Spleen (tissue), 11 donors: Measurements from ENCODE around the gene IL34. TPM values are rescaled to one million over a fixed set of nuclear protein-coding genes. Genes with fewer than 3 reads are reported as not detected.

Source experiments
- DNase-seq: peaks from one replicate; pipeline ENCODE4 v3.0.0-alpha.2; 2020
- H3K27ac ChIP-seq, 8 donors: fragments of 200-600 bp; sonication (generic) in 7 of 8; 1 replicate in 4 of 8; 2 replicates in 4 of 8; pipeline versions ENCODE4 v1.5.0 to v1.8.0; 2016 to 2021; ENCODE audit warnings: inconsistent platforms in 4 of 8, mild to moderate bottlenecking in 4 of 8, moderate library complexity in 1 of 8
- H3K27me3 ChIP-seq, 7 donors: fragments of 200-600 bp; sonication (generic) in 6 of 7; replicated peaks in 1 of 7; 1 replicate in 4 of 7; 2 replicates in 3 of 7; pipeline versions ENCODE4 v1.5.0 to v1.8.0; 2016 to 2021; ENCODE audit warnings: inconsistent platforms in 3 of 7, mild to moderate bottlenecking in 1 of 7
- H3K36me3 ChIP-seq, 6 donors: fragments of 200-600 bp; sonication (generic) in 5 of 6; 1 replicate in 4 of 6; 2 replicates in 2 of 6; pipeline versions ENCODE4 v1.5.0 to v1.8.0; 2016 to 2021; ENCODE audit warnings: inconsistent platforms in 2 of 6
- H3K4me1 ChIP-seq, 6 donors: fragments of 200-600 bp; sonication (generic) in 5 of 6; 1 replicate in 3 of 6; 2 replicates in 3 of 6; pipeline versions ENCODE4 v1.5.0 to v1.8.0; 2016 to 2021; ENCODE audit warnings: inconsistent platforms in 3 of 6
- H3K4me3 ChIP-seq, 8 donors: fragments of 200-600 bp; sonication (generic) in 7 of 8; 1 replicate in 4 of 8; 2 replicates in 4 of 8; pipeline versions ENCODE4 v1.5.0 to v1.8.0; 2016 to 2021; ENCODE audit warnings: inconsistent platforms in 4 of 8, mild to moderate bottlenecking in 4 of 8, moderate library complexity in 2 of 8
- H3K9me3 ChIP-seq, 8 donors: fragments of 200-600 bp; sonication (generic) in 7 of 8; 1 replicate in 4 of 8; 2 replicates in 4 of 8; pipeline versions ENCODE4 v1.5.0 to v1.8.0; 2016 to 2021; ENCODE audit warnings: inconsistent platforms in 4 of 8
- CTCF ChIP-seq, 11 experiments: fragments of 200-600 bp in 7 of 11; fragments of 450-650 bp in 4 of 11; sonication (generic) in 4 of 11; IDR thresholded peaks in 8 of 11; conservative IDR thresholded peaks in 3 of 11; 1 replicate in 7 of 11; 2 replicates in 4 of 11; pipeline versions ENCODE4 v1.4.0 to v1.8.0; 2016 to 2021; ENCODE audit warnings: antibody characterized with exemption in 11 of 11, inconsistent platforms in 4 of 11, mild to moderate bottlenecking in 1 of 11
- POLR2A ChIP-seq, 3 donors: fragments of 450-650 bp; IDR thresholded peaks; one replicate each; pipeline ENCODE4 v1.5.1; 2017; ENCODE audit warnings: antibody characterized with exemption in 3 of 3, mild to moderate bottlenecking in 1 of 3
- POLR2AphosphoS5 ChIP-seq, 3 donors: sonication (generic); formaldehyde crosslinking; IDR thresholded peaks; one replicate each; pipeline ENCODE4 v1.5.1; 2017; ENCODE audit warnings: antibody characterized with exemption in 3 of 3
- WGBS, 5 donors: extraction: QIAGEN DNeasy Blood & Tissue Kit in 3 of 5; methylation state at CpG; one replicate each; pipeline versions ENCODE4 v1.1.5 to v1.1.7; 2013 to 2018; 5-methylcytosine and 5-hydroxymethylcytosine counted together
- intact Hi-C: fragments of 100-400 bp; cut with DNase I; formaldehyde crosslinking; loops from one replicate; pipeline ENCODE4 v1.15.0; 2023; ENCODE audit warnings: low total_unique reads
- polyA plus RNA-seq, 3 donors: library from polyadenylated mRNA; stranded (reverse); fragments of 200-250 nt; gene quantifications; one replicate each; pipeline ENCODE4 v1.2.1, GENCODE V29; 2013
- total RNA-seq, 7 donors: library from RNA; depleted of rRNA in 3 of 7; stranded (reverse); fragments of >200 nt in 3 of 7; fragmentation: NEBNext Ultra II Directional in 4 of 7; extraction: Animal tissue kit (Norgen Biotek cat#: 25700) in 4 of 7; gene quantifications; one replicate each; pipeline versions ENCODE4 v1.1.0 to v1.2.1, GENCODE V29; 2016 to 2021
- donor health status: healthy with polysubstance abuse.
- donor health status: DM: no; HTN: no; CAD: no; lungs with moderate emphysema.
- donor health status: DM: no; HTN: no; CAD: no.
- donor health status: Bipolar disorder and iron deficiency.
- donor health status: healthy.
- donor health status: DM: no; HTN: no; CAD: no.
- donor health status: DM: yes; HTN: yes; CAD: no.

IL34 gene
- total and polyA plus RNA-seq, 10 donors, result 20.3 to 258 (median 128) TPM

- WGBS, 5 donors, result 70 to 87% (median 76%) methylated on average over 3 of the region's 3 CpGs
Measured at GRCh38 chr16:70701036-70701435, 54.7 kb downstream of the IL34 start.

GRCh38 chr16:70701596-70701995, 55.2 kb downstream of the IL34 start:
- Histone ChIP-seq H3K4me3 (no peak overlapping the region), H3K27me3 (no peaks in the 10 kb centered on the region), H3K27ac (peak overlapping the region in 4 of 8 donors; percentile 42 to 86 (median 76)), H3K4me1 (peaks cover 33 to 99% (median 72%) of the 10 kb centered on the region in 6 donors), H3K36me3 (peaks cover 0 to 74% (median 8%) of the 10 kb centered on the region in 6 donors), H3K9me3 (no peaks in the 10 kb centered on the region)
- 82 to 92% (median 86%) methylated on average over 9 of the region's 9 CpGs for WGBS, 5 donors
- intact Hi-C loops, result no loop called here
- DNase-seq, result no peak
- TF ChIP-seq CTCF (IDR thresholded peaks at IDR 0.05 in 8 of 11, conservative IDR thresholded peaks at IDR 0.05 in 3 of 11) (no peak), POLR2AphosphoS5 (IDR thresholded peaks at IDR 0.05) (no peak), POLR2A (IDR thresholded peaks at IDR 0.05) (no peak)

More at GRCh38 chr16:70701036-70701435, 54.7 kb downstream of the IL34 start:
- Histone ChIP-seq H3K9me3 (no peaks in the 10 kb centered on the region), H3K36me3 (peaks cover 0 to 72% (median 8%) of the 10 kb centered on the region in 6 donors), H3K27ac (peak overlapping the region in 6 of 8 donors; percentile 42 to 86 (median 65)), H3K4me3 (no peak overlapping the region), H3K27me3 (no peaks in the 10 kb centered on the region), H3K4me1 (peaks cover 33 to 99% (median 75%) of the 10 kb centered on the region in 6 donors)
- no peak for DNase-seq
- TF ChIP-seq POLR2A (IDR thresholded peaks at IDR 0.05) (no peak), POLR2AphosphoS5 (IDR thresholded peaks at IDR 0.05) (no peak), CTCF (IDR thresholded peaks at IDR 0.05 in 8 of 11, conservative IDR thresholded peaks at IDR 0.05 in 3 of 11) (no peak)
- intact Hi-C loops, result no loop called here

- H3K4me3 ChIP-seq, result no peak overlapping the region
- H3K36me3 ChIP-seq, result peaks cover 0 to 74% (median 8%) of the 10 kb centered on the region in 6 donors
- intact Hi-C loops, result no loop called here
- no peaks in the 10 kb centered on the region for H3K27me3 ChIP-seq
- no peak for TF ChIP-seq POLR2AphosphoS5 (IDR thresholded peaks at IDR 0.05)
- TF ChIP-seq CTCF (IDR thresholded peaks at IDR 0.05 in 8 of 11, conservative IDR thresholded peaks at IDR 0.05 in 3 of 11), result no peak
- TF ChIP-seq POLR2A (IDR thresholded peaks at IDR 0.05), result no peak
- H3K9me3 ChIP-seq, result no peaks in the 10 kb centered on the region
- peak overlapping the region in 4 of 8 donors; percentile 26 to 86 (median 76) for H3K27ac ChIP-seq
- 90 to 95% (median 90%) methylated on average over 8 of the region's 8 CpGs for WGBS, 5 donors
- no peak for DNase-seq
- H3K4me1 ChIP-seq, result peaks cover 30 to 99% (median 71%) of the 10 kb centered on the region in 6 donors
Measured at GRCh38 chr16:70701998-70702397, 55.6 kb downstream of the IL34 start.

- intact Hi-C loops, result no loop called here
- no peak for TF ChIP-seq CTCF (IDR thresholded peaks at IDR 0.05 in 8 of 11, conservative IDR thresholded peaks at IDR 0.05 in 3 of 11)
- no peak for TF ChIP-seq POLR2AphosphoS5 (IDR thresholded peaks at IDR 0.05)
- TF ChIP-seq POLR2A (IDR thresholded peaks at IDR 0.05), result no peak
Measured at GRCh38 chr16:70702624-70703023, 56.3 kb downstream of the IL34 start.

More at GRCh38 chr16:70702624-70703023, 56.3 kb downstream of the IL34 start:
- Histone ChIP-seq H3K36me3 (peaks cover 0 to 75% (median 8%) of the 10 kb centered on the region in 6 donors), H3K27ac (peak overlapping the region in 7 of 8 donors; percentile 45 to 87 (median 73)), H3K9me3 (no peaks in the 10 kb centered on the region), H3K27me3 (no peaks in the 10 kb centered on the region), H3K4me3 (no peak overlapping the region), H3K4me1 (peaks cover 24 to 99% (median 71%) of the 10 kb centered on the region in 6 donors)
- WGBS, 5 donors, result 56 to 71% (median 65%) methylated on average over 5 to 8 of the region's 8 CpGs
- no peak for DNase-seq
